ENCODE measurements around the gene CRAT. TPM values are rescaled to one million over a fixed set of nuclear protein-coding genes. Genes with fewer than 3 reads are reported as not detected.
A peak's percentile ranks its signal among the peaks of the same experiment; 100 is the strongest.

Gene CRAT
- total RNA-seq, 2 experiments from 2014 or later: 7.1 to 9.4 TPM

- H3K27ac ChIP-seq (ENCODE audit: low read depth in 1 of 2, low read length in 2 of 2): peak overlapping the region in 1 of 2 donors; percentile 70
- peaks cover 34% of the 10 kb centered on the region for H3K4me1 ChIP-seq (ENCODE audit: insufficient read depth, low read length)
- H3K27ac Mint-ChIP-seq: peak overlapping the region; percentile 92
- intact Hi-C loops (cut with DNase I, micrococcal nuclease): loop anchor here (2.0 kb wide), 3 partner anchors 31 to 83 kb away; partner anchors contain the start of genes DOLPP1 (in 1 of the 2), MIGA2 (in 1 of the 2) and SH3GLB2 (in 1 of the 2)
- ATAC-seq (ENCODE audit: poor library complexity) (no peak), DNase-seq (peak in 7 of 14 experiments; percentile 4 to 51 (median 11))
- peak overlapping the region; percentile 93 for H3K4me3 ChIP-seq (ENCODE audit: low read length)
- H3K9me3 ChIP-seq (ENCODE audit: control insufficient read depth in 1 of 2, insufficient read depth in 1 of 2, low read length in 2 of 2): no peaks in the 10 kb centered on the region
- H3K27me3 ChIP-seq (ENCODE audit: control insufficient read depth in 1 of 2, insufficient read depth in 2 of 2, low read length in 2 of 2): no peaks in the 10 kb centered on the region
- H3K4me1 Mint-ChIP-seq (ENCODE audit: low read depth): peaks cover 36% of the 10 kb centered on the region
- ChIA-PET CTCF (interaction anchor here (1.0 to 1.1 kb wide), 2 partner anchors 20 to 28 kb away, joined by 3 read pairs; no protein-coding TSS in a partner anchor), POLR2A (interaction anchor here (0.9 to 3.0 kb wide), 7 partner anchors 8 to 514 kb away, joined by 3 to 15 read pairs (median 4); partner anchors contain the start of genes DOLPP1, MIGA2, NTMT1 and SH3GLB2)
- H3K4me3 Mint-ChIP-seq: peak overlapping the region; percentile 98
- no peaks in the 10 kb centered on the region for H3K27me3 Mint-ChIP-seq
- H3K36me3 Mint-ChIP-seq (ENCODE audit: low read depth): peaks cover 15% of the 10 kb centered on the region
- peaks cover 2% of the 10 kb centered on the region for H3K36me3 ChIP-seq (ENCODE audit: insufficient read depth, low read length)
- no peak for TF ChIP-seq CTCF (IDR thresholded peaks at IDR 0.05)
- no peaks in the 10 kb centered on the region for H3K9me3 Mint-ChIP-seq
These were observed 1.0 kb upstream of the CRAT start for GRCh38 chr9:129111528-129112151.

DNA sequence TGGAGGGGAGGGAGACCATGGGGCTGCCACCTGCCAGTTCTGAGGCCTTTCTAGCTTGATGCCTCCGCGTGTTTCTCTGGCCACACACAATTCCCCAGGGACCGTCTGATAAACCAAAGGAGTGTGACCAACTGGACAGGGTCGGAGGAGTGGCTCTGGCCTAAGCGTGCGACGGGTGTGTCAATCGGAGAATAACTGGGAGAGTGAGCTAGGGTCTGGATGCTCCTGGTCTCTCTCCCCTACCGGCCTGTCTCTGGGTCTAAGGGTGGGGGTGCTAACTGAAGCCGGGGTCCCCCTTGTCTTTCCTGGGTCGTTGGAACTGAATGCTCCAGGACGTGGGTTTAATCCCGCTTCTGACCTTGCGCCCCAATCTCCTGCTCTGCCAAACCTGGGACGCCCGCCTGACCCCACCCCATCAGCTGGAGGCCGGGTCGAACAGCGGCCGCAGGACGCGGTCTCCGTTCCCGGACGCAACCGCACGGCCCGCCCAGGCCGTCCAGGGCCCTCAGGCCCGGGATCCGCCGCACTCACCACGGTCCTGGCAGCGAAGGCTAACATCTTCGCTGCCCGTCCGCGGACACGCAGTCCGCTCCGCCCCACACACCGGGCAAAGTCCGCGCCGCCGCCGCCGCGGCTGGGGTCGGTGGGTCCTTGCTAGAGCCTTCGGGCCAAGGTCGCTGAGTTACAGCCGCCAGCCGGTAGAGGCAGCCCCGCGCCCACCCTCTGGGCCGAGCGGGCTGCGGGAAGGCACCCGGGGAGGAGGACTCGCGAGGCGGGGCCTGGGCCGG lies 447 bp downstream of the CRAT start:
- POLR2A ChIA-PET: interaction anchor here (0.9 to 3.0 kb wide), 4 partner anchors 12 to 82 kb away, joined by 3 to 15 read pairs (median 4); partner anchors contain the start of genes DOLPP1, MIGA2 and SH3GLB2
- peaks cover 33% of the 10 kb centered on the region for H3K4me1 Mint-ChIP-seq (ENCODE audit: low read depth)
- intact Hi-C loops (cut with DNase I, micrococcal nuclease): loop anchor here (1.0 to 2.0 kb wide), 6 partner anchors 27 to 163 kb away; partner anchors contain the start of genes MIGA2 (in 2 of the 2), DOLK (in 1 of the 2), DOLPP1 (in 1 of the 2) and NUP188 (in 1 of the 2)
- Histone ChIP-seq H3K27ac (ENCODE audit: low read depth in 1 of 2, low read length in 2 of 2) (no peak overlapping the region), H3K4me1 (ENCODE audit: insufficient read depth, low read length) (peaks cover 34% of the 10 kb centered on the region), H3K27me3 (ENCODE audit: control insufficient read depth in 1 of 2, insufficient read depth in 2 of 2, low read length in 2 of 2) (no peaks in the 10 kb centered on the region), H3K9me3 (ENCODE audit: control insufficient read depth in 1 of 2, insufficient read depth in 1 of 2, low read length in 2 of 2) (no peaks in the 10 kb centered on the region), H3K36me3 (ENCODE audit: insufficient read depth, low read length) (peaks cover 2% of the 10 kb centered on the region), H3K4me3 (ENCODE audit: low read length) (peak overlapping the region; percentile 93)
- peaks cover 15% of the 10 kb centered on the region for H3K36me3 Mint-ChIP-seq (ENCODE audit: low read depth)
- ATAC-seq (ENCODE audit: poor library complexity) (no peak), DNase-seq (peak in 2 of 14 experiments; percentile 5 to 55)
- CTCF ChIA-PET: interaction anchor here (0.5 to 1.0 kb wide), 2 partner anchors 35 to 689 kb away, joined by 3 to 4 read pairs; no protein-coding TSS in a partner anchor
- H3K27me3 Mint-ChIP-seq: no peaks in the 10 kb centered on the region
- peak overlapping the region; percentile 92 for H3K27ac Mint-ChIP-seq
- peak overlapping the region; percentile 98 for H3K4me3 Mint-ChIP-seq
- no peaks in the 10 kb centered on the region for H3K9me3 Mint-ChIP-seq
- no peak for TF ChIP-seq CTCF (IDR thresholded peaks at IDR 0.05)

DNA sequence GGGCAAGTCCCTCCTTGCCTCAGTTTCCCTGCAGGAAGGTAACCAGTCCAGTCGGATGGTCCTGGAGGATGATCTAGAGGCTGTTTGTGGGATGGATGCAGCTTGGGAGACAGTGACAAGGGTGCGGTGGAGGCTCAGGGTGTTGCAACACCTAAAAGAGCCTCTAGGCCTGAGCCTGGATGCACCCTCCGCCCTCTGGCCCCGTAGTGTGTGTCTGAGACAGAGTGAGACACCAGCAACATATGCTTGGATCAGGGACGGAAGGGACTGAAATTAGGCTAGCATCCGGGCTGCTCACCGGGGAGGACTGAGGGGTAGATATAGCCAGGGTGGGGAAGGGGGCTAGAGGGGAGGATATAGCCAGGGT lies 1.1 kb downstream of the CRAT start:
- ChIA-PET POLR2A (interaction anchor here (0.9 to 3.0 kb wide), 3 partner anchors 12 to 29 kb away, joined by 3 to 15 read pairs (median 4); partner anchors contain the start of gene DOLPP1), CTCF (interaction anchor here (1.0 kb wide), 1 partner anchor 34 kb away, joined by 3 read pairs; no protein-coding TSS in a partner anchor)
- no peak overlapping the region for H3K4me3 ChIP-seq (ENCODE audit: low read length)
- no peaks in the 10 kb centered on the region for H3K27me3 ChIP-seq (ENCODE audit: control insufficient read depth in 1 of 2, insufficient read depth in 2 of 2, low read length in 2 of 2)
- H3K27ac ChIP-seq (ENCODE audit: low read depth in 1 of 2, low read length in 2 of 2): no peak overlapping the region
- peaks cover 2% of the 10 kb centered on the region for H3K36me3 ChIP-seq (ENCODE audit: insufficient read depth, low read length)
- Mint-ChIP-seq H3K4me1 (ENCODE audit: low read depth) (peaks cover 27% of the 10 kb centered on the region), H3K27me3 (no peaks in the 10 kb centered on the region), H3K27ac (peak overlapping the region; percentile 5), H3K4me3 (peak overlapping the region; percentile 89), H3K9me3 (no peaks in the 10 kb centered on the region), H3K36me3 (ENCODE audit: low read depth) (peaks cover 15% of the 10 kb centered on the region)
- intact Hi-C loops (cut with DNase I, micrococcal nuclease): loop anchor here in 1 of 2 experiments (2.0 kb wide), 1 partner anchor 27 kb away; no protein-coding TSS in a partner anchor
- ATAC-seq (ENCODE audit: poor library complexity) (no peak), DNase-seq (peak in 7 of 14 experiments; percentile 7 to 59 (median 15))
- TF ChIP-seq CTCF (IDR thresholded peaks at IDR 0.05): no peak
- H3K9me3 ChIP-seq (ENCODE audit: control insufficient read depth in 1 of 2, insufficient read depth in 1 of 2, low read length in 2 of 2): no peaks in the 10 kb centered on the region
- H3K4me1 ChIP-seq (ENCODE audit: insufficient read depth, low read length): peaks cover 34% of the 10 kb centered on the region
